ENCODE measurements around the gene SLC35E3.

GRCh38 chr12:68776976-68777610 is 31.1 kb downstream of the SLC35E3 start:
- TF ChIP-seq CREB1 (CRISPR knock-in tag; IDR thresholded peaks at IDR 0.05; ENCODE audit: low read depth) (no peak), EZH2phosphoT487 (IDR thresholded peaks at IDR 0.05; ENCODE audit: unreplicated experiment) (no peak)
- TF ChIP-seq, protein P1, sequence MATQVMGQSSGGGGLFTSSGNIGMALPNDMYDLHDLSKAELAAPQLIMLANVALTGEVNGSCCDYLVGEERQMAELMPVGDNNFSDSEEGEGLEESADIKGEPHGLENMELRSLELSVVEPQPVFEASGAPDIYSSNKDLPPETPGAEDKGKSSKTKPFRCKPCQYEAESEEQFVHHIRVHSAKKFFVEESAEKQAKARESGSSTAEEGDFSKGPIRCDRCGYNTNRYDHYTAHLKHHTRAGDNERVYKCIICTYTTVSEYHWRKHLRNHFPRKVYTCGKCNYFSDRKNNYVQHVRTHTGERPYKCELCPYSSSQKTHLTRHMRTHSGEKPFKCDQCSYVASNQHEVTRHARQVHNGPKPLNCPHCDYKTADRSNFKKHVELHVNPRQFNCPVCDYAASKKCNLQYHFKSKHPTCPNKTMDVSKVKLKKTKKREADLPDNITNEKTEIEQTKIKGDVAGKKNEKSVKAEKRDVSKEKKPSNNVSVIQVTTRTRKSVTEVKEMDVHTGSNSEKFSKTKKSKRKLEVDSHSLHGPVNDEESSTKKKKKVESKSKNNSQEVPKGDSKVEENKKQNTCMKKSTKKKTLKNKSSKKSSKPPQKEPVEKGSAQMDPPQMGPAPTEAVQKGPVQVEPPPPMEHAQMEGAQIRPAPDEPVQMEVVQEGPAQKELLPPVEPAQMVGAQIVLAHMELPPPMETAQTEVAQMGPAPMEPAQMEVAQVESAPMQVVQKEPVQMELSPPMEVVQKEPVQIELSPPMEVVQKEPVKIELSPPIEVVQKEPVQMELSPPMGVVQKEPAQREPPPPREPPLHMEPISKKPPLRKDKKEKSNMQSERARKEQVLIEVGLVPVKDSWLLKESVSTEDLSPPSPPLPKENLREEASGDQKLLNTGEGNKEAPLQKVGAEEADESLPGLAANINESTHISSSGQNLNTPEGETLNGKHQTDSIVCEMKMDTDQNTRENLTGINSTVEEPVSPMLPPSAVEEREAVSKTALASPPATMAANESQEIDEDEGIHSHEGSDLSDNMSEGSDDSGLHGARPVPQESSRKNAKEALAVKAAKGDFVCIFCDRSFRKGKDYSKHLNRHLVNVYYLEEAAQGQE (IDR thresholded peaks at IDR 0.05; ENCODE audit: unreplicated experiment), result no peak

Data from GM23338 (cell line).